Measurements from ENCODE around the gene NSMCE3. TPM values are rescaled to one million over a fixed set of nuclear protein-coding genes. Genes with fewer than 3 reads are reported as not detected.

Gene NSMCE3
- polyA plus RNA-seq, 4 donors, result 10.3 to 11.0 (median 10.8) TPM

GRCh38 chr15:29223640-29224039 lies 46.0 kb downstream of the NSMCE3 start:
- no peak for DNase-seq (ENCODE audit: low read depth in 4 of 4, low spot score in 3 of 4)

DNA sequence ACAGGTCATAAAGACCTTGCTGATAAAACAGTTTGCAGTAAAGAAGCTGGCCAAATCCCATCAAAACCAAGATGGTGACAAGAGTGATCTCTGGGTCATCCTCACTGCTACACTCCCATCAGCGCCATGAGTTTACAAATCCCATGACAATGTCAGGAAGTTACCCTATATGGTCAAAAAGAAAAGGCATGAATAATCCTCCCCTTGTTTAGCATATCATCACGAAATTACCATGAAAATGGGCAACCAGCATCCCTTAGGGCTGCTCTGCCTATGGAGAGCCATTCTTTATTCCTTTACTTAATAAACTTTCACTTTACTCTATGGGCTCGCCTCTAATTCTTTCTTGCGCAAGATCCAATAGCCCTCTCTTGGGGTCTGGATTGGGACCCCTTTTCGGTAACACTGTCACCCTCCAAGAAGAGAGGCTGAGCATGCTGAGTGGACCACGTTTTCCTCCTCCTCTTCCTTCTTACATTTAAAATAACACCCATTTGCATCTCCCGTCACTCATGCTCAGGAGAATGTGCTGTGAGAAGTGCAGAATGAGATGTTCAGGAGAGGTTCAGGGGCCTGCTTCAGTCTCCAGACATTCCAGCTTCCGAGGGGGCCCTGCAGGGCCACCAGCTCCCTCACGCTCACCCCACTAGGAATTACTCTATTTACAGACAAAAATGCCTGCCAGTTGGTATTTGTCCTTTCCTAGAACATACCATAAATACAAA lies 47.3 kb downstream of the NSMCE3 start:
- DNase-seq (ENCODE audit: low read depth in 4 of 4, low spot score in 3 of 4), result no peak

GRCh38 chr15:29220852-29221251 lies 48.8 kb downstream of the NSMCE3 start:
- DNase-seq (ENCODE audit: low read depth in 4 of 4, low spot score in 3 of 4), result no peak

GRCh38 chr15:29216955-29217354 lies 52.7 kb downstream of the NSMCE3 start:
- no peak for DNase-seq (ENCODE audit: low read depth in 4 of 4, low spot score in 3 of 4)

Measured in right renal pelvis (tissue), 4 donors.